ENCODE measurements around the gene SNRNP40. TPM values are rescaled to one million over a fixed set of nuclear protein-coding genes. Genes with fewer than 3 reads are reported as not detected.
A peak's percentile ranks its signal among the peaks of the same experiment; 100 is the strongest.

Gene SNRNP40
- total RNA-seq, 1 experiment from 2014 or later = 103 TPM

- TF ChIP-seq HMGXB4 (CRISPR knock-in tag; IDR thresholded peaks at IDR 0.05) (no peak), TP53 (CRISPR knock-in tag; IDR thresholded peaks at IDR 0.05) (no peak), CBFB (CRISPR knock-in tag; IDR thresholded peaks at IDR 0.05; ENCODE audit: low read depth) (no peak), ETV6 (CRISPR knock-in tag; IDR thresholded peaks at IDR 0.05) (no peak), RORB (CRISPR knock-in tag; IDR thresholded peaks at IDR 0.05) (no peak), NR2C2 (CRISPR knock-in tag; IDR thresholded peaks at IDR 0.05) (no peak), TEAD4 (CRISPR knock-in tag; IDR thresholded peaks at IDR 0.05) (no peak), ZNF423 (CRISPR knock-in tag; IDR thresholded peaks at IDR 0.05) (no peak), PREB (CRISPR knock-in tag; IDR thresholded peaks at IDR 0.05; ENCODE audit: borderline replicate concordance) (no peak), JAZF1 (CRISPR knock-in tag; IDR thresholded peaks at IDR 0.05) (no peak), NFYB (CRISPR knock-in tag; conservative IDR thresholded peaks at IDR 0.05; ENCODE audit: low read depth) (no peak)
These were observed 72.5 kb downstream of the SNRNP40 start (continued) for GRCh38 chr1:31224068-31224467.

- ChIA-PET CTCF (interaction anchor here (0.5 kb wide), 1 partner anchor 25 kb away, joined by 4 read pairs; no protein-coding TSS in a partner anchor), POLR2A (no interaction called here)
- no peaks in the 10 kb centered on the region for H3K27me3 Mint-ChIP-seq (ENCODE audit: low read depth)
- H3K4me3 Mint-ChIP-seq = no peak overlapping the region
- no peaks in the 10 kb centered on the region for H3K9me3 Mint-ChIP-seq
- H3K27ac Mint-ChIP-seq = no peak overlapping the region
- DNase-seq (ENCODE audit: low spot score) (no peak), ATAC-seq (no peak)
- H3K36me3 Mint-ChIP-seq = no peaks in the 10 kb centered on the region
- TF ChIP-seq SMAD3 (CRISPR knock-in tag; IDR thresholded peaks at IDR 0.05; ENCODE audit: borderline replicate concordance) (no peak), FOXP1 (CRISPR knock-in tag; IDR thresholded peaks at IDR 0.05; ENCODE audit: borderline replicate concordance) (no peak), ZNF671 (CRISPR knock-in tag; IDR thresholded peaks at IDR 0.05) (no peak), ATF2 (CRISPR knock-in tag; IDR thresholded peaks at IDR 0.05; ENCODE audit: borderline replicate concordance, low read depth) (no peak), ZBTB43 (CRISPR knock-in tag; IDR thresholded peaks at IDR 0.05) (no peak)
- peaks cover 18% of the 10 kb centered on the region for H3K4me1 Mint-ChIP-seq
These were observed 74.4 kb downstream of the SNRNP40 start for GRCh38 chr1:31222176-31222575.

GRCh38 chr1:31221072-31221471 is 75.5 kb downstream of the SNRNP40 start:
- peak overlapping the region; percentile 87 for H3K27ac Mint-ChIP-seq
- H3K27me3 Mint-ChIP-seq (ENCODE audit: low read depth) = no peaks in the 10 kb centered on the region
- H3K4me1 Mint-ChIP-seq = peaks cover 22% of the 10 kb centered on the region
- DNase-seq (ENCODE audit: low spot score) = no peak
- H3K9me3 Mint-ChIP-seq = no peaks in the 10 kb centered on the region
- POLR2A ChIA-PET = no interaction called here
- CTCF ChIA-PET = no interaction called here
- ATAC-seq = no peak
- no peak overlapping the region for H3K4me3 Mint-ChIP-seq
- no peaks in the 10 kb centered on the region for H3K36me3 Mint-ChIP-seq
- no peak for TF ChIP-seq SMAD4 (CRISPR knock-in tag; IDR thresholded peaks at IDR 0.05)
- TF ChIP-seq MLX (CRISPR knock-in tag; IDR thresholded peaks at IDR 0.05) = no peak
- no peak for TF ChIP-seq ZNF121 (CRISPR knock-in tag; IDR thresholded peaks at IDR 0.05)
- no peak for TF ChIP-seq GTF2I (CRISPR knock-in tag; conservative IDR thresholded peaks at IDR 0.05)
- no peak for TF ChIP-seq AR (CRISPR knock-in tag; IDR thresholded peaks at IDR 0.05)
- TF ChIP-seq ZNF416 (CRISPR knock-in tag; IDR thresholded peaks at IDR 0.05) = no peak
- no peak for TF ChIP-seq NFYB (CRISPR knock-in tag; conservative IDR thresholded peaks at IDR 0.05; ENCODE audit: low read depth)
- TF ChIP-seq ETV6 (CRISPR knock-in tag; IDR thresholded peaks at IDR 0.05) = no peak
- TF ChIP-seq ZBTB21 (CRISPR knock-in tag; IDR thresholded peaks at IDR 0.05; ENCODE audit: borderline replicate concordance) = no peak
- TF ChIP-seq SOX15 (CRISPR knock-in tag; IDR thresholded peaks at IDR 0.05) = no peak
- TF ChIP-seq CREB1 (CRISPR knock-in tag; IDR thresholded peaks at IDR 0.05) = no peak
- no peak for TF ChIP-seq NFE2L1 (CRISPR knock-in tag; IDR thresholded peaks at IDR 0.05)
- TF ChIP-seq GRHL2 (CRISPR knock-in tag; IDR thresholded peaks at IDR 0.05; ENCODE audit: insufficient replicate concordance, severe bottlenecking) = no peak

All from WTC11 (cell line).